BJ (cell line): ENCODE data around the gene MVB12A. TPM values are rescaled to one million over a fixed set of nuclear protein-coding genes. Genes with fewer than 3 reads are reported as not detected.

ENCODE experiments used
- CTCF ChIA-PET: fragments of 350-600 bp; formaldehyde crosslinking; extraction: SDS; loops from one replicate; lab custom pipeline; 2021; ENCODE audit warnings: antibody characterized with exemption, inconsistent platforms; lab: Yijun Ruan, JAX
- POLR2A ChIA-PET: fragments of 300-600 bp; sonication (Branson Sonifier 250); formaldehyde crosslinking; extraction: SDS; loops from one replicate; lab custom pipeline; 2021; ENCODE audit warnings: antibody characterized with exemption; lab: Charles Lee
- DNase-seq: peaks from one replicate; pipeline ENCODE4 v3.0.0-alpha.2; 2011; ENCODE audit warnings: low read depth
- H3K27me3 ChIP-seq: 2 replicates; pipeline ENCODE4 v1.6.0; 2011; ENCODE audit warnings: low read length; ENCODE audit not compliant: control insufficient read depth, insufficient read depth
- H3K36me3 ChIP-seq: 2 replicates; pipeline ENCODE4 v1.5.1; 2011; ENCODE audit warnings: low read length; ENCODE audit not compliant: control insufficient read depth, insufficient read depth
- H3K4me3 ChIP-seq: 2 replicates; pipeline ENCODE4 v1.5.1; 2011; ENCODE audit warnings: low read depth, mild to moderate bottlenecking, control low read depth, low read length
- polyA minus RNA-seq: library from RNA; depleted of rRNA, polyadenylated mRNA; stranded (reverse); fragments of >200 nt; gene quantifications from 2 replicates; pipeline ENCODE4 v1.2.3, GENCODE V29; 2011; rRNA and poly(A)+ RNA removed
- polyA plus RNA-seq: library from polyadenylated mRNA; depleted of rRNA; stranded (reverse); fragments of >200 nt; gene quantifications from 2 replicates; pipeline ENCODE4 v1.2.3, GENCODE V29; 2011; rRNA removed
- TF ChIP-seq, protein P1 (sequence below): IDR thresholded peaks from 2 replicates; pipeline ENCODE4 v1.5.1; 2011; ENCODE audit warnings: low read depth, mild to moderate bottlenecking, control low read depth, inconsistent platforms, low read length, moderate library complexity; ENCODE audit not compliant: insufficient read depth

MVB12A gene
- polyA plus RNA-seq (29.4 and 47.3 TPM in 2 replicates), polyA minus RNA-seq (17.9 and 25.2 TPM in 2 replicates)

DNA sequence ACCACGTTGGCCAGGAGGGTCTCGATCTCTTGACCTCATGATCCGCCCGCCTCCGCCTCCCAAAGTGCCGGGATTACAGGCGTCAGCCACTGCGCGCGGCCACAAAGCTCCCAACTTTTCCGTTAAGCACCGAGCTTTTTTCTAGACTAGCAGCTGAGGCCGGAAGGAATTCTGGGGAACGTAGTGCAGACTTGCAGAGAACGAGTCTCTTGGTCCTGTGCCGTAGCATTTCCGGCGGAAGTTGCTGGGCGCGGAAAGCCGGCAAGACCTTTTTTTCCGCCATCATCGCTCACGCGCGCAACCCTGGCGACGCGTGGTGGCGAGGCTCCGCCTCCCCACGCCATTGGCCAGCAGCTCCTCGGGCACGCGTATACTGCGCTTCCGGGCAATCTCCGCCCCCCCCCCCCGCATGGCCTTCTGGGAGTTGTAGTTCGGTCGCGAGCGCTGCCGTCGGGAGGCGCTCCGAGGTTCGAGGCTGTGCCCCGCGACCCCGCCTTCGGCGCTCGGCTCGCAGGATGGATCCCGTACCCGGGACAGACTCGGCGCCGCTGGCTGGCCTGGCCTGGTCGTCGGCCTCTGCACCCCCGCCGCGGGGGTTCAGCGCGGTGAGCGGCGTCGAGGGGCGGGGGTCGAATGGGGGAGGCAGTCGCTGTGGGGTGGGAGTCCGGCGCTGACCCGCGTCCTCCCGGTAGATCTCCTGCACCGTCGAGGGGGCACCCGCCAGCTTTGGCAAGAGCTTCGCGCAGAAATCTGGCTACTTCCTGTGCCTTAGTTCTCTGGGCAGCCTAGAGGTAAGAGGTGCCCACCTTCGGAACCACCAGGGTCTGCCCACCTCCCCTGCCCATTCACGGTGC lies at the start of gene MVB12A:
TSS of gene MVB12A (plus strand) at position 427 of the 854 bp plus-strand sequence. CDS start at position 516, 89 bp downstream.
- CTCF ChIA-PET, result interaction anchor here (0.8 to 1.4 kb wide), 6 partner anchors 8 to 133 kb away, joined by 3 to 6 read pairs (median 3); no protein-coding TSS in a partner anchor
- DNase-seq, result peak; percentile 98
- Histone ChIP-seq H3K27me3 (no peaks in the 10 kb centered on the region), H3K36me3 (peaks cover 5% of the 10 kb centered on the region), H3K4me3 (peak within 1 kb of the TSS; percentile 91)
- POLR2A ChIA-PET, result interaction anchor here (0.5 kb wide), 2 partner anchors 50 to 620 kb away, joined by 3 read pairs; partner anchors contain the start of gene SLC27A1
- TF ChIP-seq, protein P1, sequence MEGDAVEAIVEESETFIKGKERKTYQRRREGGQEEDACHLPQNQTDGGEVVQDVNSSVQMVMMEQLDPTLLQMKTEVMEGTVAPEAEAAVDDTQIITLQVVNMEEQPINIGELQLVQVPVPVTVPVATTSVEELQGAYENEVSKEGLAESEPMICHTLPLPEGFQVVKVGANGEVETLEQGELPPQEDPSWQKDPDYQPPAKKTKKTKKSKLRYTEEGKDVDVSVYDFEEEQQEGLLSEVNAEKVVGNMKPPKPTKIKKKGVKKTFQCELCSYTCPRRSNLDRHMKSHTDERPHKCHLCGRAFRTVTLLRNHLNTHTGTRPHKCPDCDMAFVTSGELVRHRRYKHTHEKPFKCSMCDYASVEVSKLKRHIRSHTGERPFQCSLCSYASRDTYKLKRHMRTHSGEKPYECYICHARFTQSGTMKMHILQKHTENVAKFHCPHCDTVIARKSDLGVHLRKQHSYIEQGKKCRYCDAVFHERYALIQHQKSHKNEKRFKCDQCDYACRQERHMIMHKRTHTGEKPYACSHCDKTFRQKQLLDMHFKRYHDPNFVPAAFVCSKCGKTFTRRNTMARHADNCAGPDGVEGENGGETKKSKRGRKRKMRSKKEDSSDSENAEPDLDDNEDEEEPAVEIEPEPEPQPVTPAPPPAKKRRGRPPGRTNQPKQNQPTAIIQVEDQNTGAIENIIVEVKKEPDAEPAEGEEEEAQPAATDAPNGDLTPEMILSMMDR, result no peak

DNA sequence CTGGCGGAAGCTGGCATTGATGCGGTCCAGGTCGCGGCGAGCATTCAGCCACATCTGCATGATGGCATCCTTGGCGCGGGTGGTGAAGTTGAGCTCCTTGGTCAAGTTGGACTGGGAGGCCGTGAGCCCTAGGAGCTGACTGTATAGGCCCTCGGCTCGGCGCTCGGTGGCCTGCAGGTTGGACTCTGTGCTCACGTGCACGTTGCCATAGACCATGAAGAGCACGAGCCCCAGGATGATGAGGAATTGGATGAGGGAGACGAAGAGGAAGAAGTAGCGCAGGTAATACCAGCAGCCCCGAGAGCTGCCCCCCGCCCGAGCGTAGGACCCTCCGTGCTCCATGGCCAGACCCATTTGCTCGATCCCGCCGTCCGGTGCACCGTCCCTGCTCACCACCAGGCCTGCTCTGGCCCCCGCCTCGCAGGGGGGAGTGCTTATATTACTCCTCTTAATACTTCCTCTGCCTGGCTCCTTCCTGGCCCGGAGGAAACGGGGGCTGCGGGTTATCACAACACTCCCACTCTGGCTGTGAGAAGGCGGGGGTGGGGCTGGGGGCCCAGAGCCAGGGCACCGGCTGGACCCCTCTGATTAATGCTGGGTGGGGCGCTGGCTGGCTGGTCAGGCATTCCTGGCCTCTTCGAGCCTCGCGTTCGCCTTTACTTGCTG lies 42.8 kb upstream of the MVB12A start, which contains the start of gene PLVAP:
TSS of gene PLVAP (minus strand) at position 408 of the 666 bp plus-strand sequence. CDS start at position 354, 54 bp downstream.
- POLR2A ChIA-PET, result no interaction called here
- Histone ChIP-seq H3K4me3 (no peak within 1 kb of the TSS), H3K27me3 (no peaks in the 10 kb centered on the region), H3K36me3 (no peaks in the 10 kb centered on the region)
- DNase-seq, result no peak
- CTCF ChIA-PET, result interaction anchor here (1.3 to 1.9 kb wide), 3 partner anchors 9 to 30 kb away, joined by 4 to 11 read pairs (median 4); no protein-coding TSS in a partner anchor
- TF ChIP-seq, protein P1, result no peak

- TF ChIP-seq, protein P1, result no peak
- no peak for DNase-seq
- Histone ChIP-seq H3K27me3 (no peaks in the 10 kb centered on the region), H3K4me3 (no peak overlapping the region), H3K36me3 (no peaks in the 10 kb centered on the region)
- POLR2A ChIA-PET, result no interaction called here
- CTCF ChIA-PET, result no interaction called here
Observed at GRCh38 chr19:17378271-17378670, 41.6 kb upstream of the MVB12A start.

DNA sequence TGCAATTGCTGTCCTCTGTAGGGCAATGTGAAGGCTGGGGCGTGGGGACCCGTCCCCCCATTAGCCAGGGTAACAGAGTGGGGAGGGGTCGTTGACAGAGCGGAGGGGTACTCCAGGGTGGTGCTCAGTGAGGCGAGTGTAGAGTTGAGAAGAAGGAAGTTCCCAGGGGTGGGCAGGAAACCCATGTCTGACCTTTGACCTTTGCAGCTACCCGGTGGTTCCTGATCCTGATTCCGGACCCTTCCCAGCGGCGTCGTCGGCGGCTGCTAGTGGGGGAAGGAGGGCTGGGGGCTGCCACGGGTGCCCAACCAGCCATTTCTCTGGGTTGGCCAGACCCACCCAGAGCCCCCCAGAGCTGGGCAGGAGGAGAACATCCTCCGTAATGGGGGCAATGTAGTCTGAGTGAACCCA lies 40.6 kb upstream of the MVB12A start:
- TF ChIP-seq, protein P1, result no peak
- ChIA-PET CTCF (interaction anchor here (1.3 to 1.6 kb wide), 2 partner anchors 11 to 15 kb away, joined by 3 read pairs; no protein-coding TSS in a partner anchor), POLR2A (no interaction called here)
- H3K36me3 ChIP-seq, result no peaks in the 10 kb centered on the region
- H3K4me3 ChIP-seq, result no peak overlapping the region
- no peaks in the 10 kb centered on the region for H3K27me3 ChIP-seq
- DNase-seq, result no peak
